HepG2 (cell line): ENCODE data around the gene UPB1. TPM values are rescaled to one million over a fixed set of nuclear protein-coding genes. Genes with fewer than 3 reads are reported as not detected.

ENCODE experiments used
- ATAC-seq: fragments of 200-7000 bp; cut with Tn5 transposase; 3 replicates; pipeline ENCODE4 v1.9.1; 2020; ENCODE audit warnings: mild to moderate bottlenecking, moderate library complexity
- BruUV-seq: library from RNA; stranded (reverse); fragments of 400-500 nt; replicated peaks from 2 replicates; lab custom pipeline; 2021; lab: Mats Ljungman, UMichigan
- CTCF ChIA-PET: fragments of 300-600 bp; formaldehyde crosslinking; extraction: SDS; loops from one replicate; lab custom pipeline; 2021; ENCODE audit warnings: low total read pairs, inconsistent platforms, low intra/inter-chr PET ratio; lab: Yijun Ruan, JAX
- POLR2A ChIA-PET: fragments of 350-600 bp; sonication (Branson Sonifier 250); formaldehyde crosslinking; loops from one replicate; lab custom pipeline; 2020; ENCODE audit warnings: antibody characterized with exemption, inconsistent platforms; lab: Yijun Ruan, JAX
- DNase-seq: peaks from one replicate; pipeline ENCODE4 v3.0.0-alpha.2; 2015; ENCODE audit warnings: low spot score
- FAIRE-seq: peaks from 3 replicates; lab custom pipeline; 2011; peaks lifted over from hg19 to GRCh38; lab: Jason Lieb, UNC
- H2AFZ ChIP-seq: one replicate; pipeline ENCODE4 v1.6.1; 2011; ENCODE audit warnings: low read length, inconsistent platforms
- H3K27ac ChIP-seq: fragments of 300-600 bp; 3 replicates; pipeline ENCODE4 v1.8.0; 2011; ENCODE audit warnings: mixed run types, mild to moderate bottlenecking, mixed read lengths, low read length, inconsistent platforms; ENCODE audit not compliant: insufficient read depth; ENCODE audit errors: extremely low read length
- H3K27me3 ChIP-seq, 2 experiments: fragments of 200-600 bp in 1 of 2; 2 replicates in 1 of 2; 3 replicates in 1 of 2; pipeline versions ENCODE4 v1.6.0 to v1.8.0; 2011; ENCODE audit warnings: low read length in 2 of 2, mild to moderate bottlenecking in 2 of 2, moderate library complexity in 2 of 2, inconsistent platforms in 1 of 2; ENCODE audit not compliant: insufficient read depth in 2 of 2, control insufficient read depth in 1 of 2
- H3K36me3 ChIP-seq, 2 experiments: fragments of 200-600 bp in 1 of 2; replicated peaks in 1 of 2; 2 replicates in 1 of 2; 3 replicates in 1 of 2; pipeline versions ENCODE4 v1.5.1 to v1.8.0; 2011; ENCODE audit warnings: low read length in 2 of 2, inconsistent platforms in 1 of 2; ENCODE audit not compliant: insufficient read depth in 2 of 2, control insufficient read depth in 1 of 2
- H3K4me1 ChIP-seq: 2 replicates; pipeline ENCODE4 v1.5.1; 2012; ENCODE audit warnings: low read length, inconsistent platforms; ENCODE audit not compliant: insufficient read depth
- H3K4me2 ChIP-seq: 2 replicates; pipeline ENCODE4 v1.6.0; 2011; ENCODE audit warnings: low read depth, low read length, inconsistent platforms
- H3K4me3 ChIP-seq, 3 experiments: fragments of 200-600 bp in 1 of 3; sonication (generic), shearing (Covaris generic) in 1 of 3; replicated peaks in 1 of 3; 2 replicates each; pipeline ENCODE4 v1.5.1; 2011 to 2016; ENCODE audit warnings: low read length in 3 of 3, inconsistent platforms in 2 of 3, low read depth in 2 of 3, mild to moderate bottlenecking in 2 of 3, control low read depth in 1 of 3, mixed read lengths in 1 of 3; ENCODE audit not compliant: insufficient read depth in 1 of 3
- H3K79me2 ChIP-seq: one replicate; pipeline ENCODE4 v1.6.1; 2011; ENCODE audit warnings: low read length, inconsistent platforms; ENCODE audit not compliant: insufficient read depth
- H3K9ac ChIP-seq: 2 replicates; pipeline ENCODE4 v1.6.0; 2011; ENCODE audit warnings: mild to moderate bottlenecking, low read depth, low read length, inconsistent platforms; ENCODE audit not compliant: insufficient read depth
- H3K9me3 ChIP-seq: 2 replicates; pipeline ENCODE4 v1.5.1; 2012; ENCODE audit warnings: mild to moderate bottlenecking, low read length
- H4K20me1 ChIP-seq: 2 replicates; pipeline ENCODE4 v1.6.0; 2011; ENCODE audit warnings: inconsistent platforms, mild to moderate bottlenecking, low read length, moderate library complexity; ENCODE audit not compliant: insufficient read depth
- DPF2 ChIP-seq: sonication (generic); formaldehyde crosslinking; IDR thresholded peaks from 2 replicates; pipeline ENCODE4 v1.4.0; 2020; ENCODE audit warnings: mild to moderate bottlenecking, low read depth, missing genetic modification reagents, borderline replicate concordance
- FOXP1 ChIP-seq, 2 experiments: fragments of 450-650 bp in 1 of 2; IDR thresholded peaks; 2 replicates each; pipeline ENCODE4 v1.6.1; 2017 to 2018; ENCODE audit warnings: antibody characterized with exemption in 1 of 2
- MEIS2 ChIP-seq: sonication (generic); formaldehyde crosslinking; IDR thresholded peaks from 2 replicates; pipeline ENCODE4 v1.9.0; 2021; ENCODE audit warnings: mild to moderate bottlenecking, missing genetic modification reagents
- NFE2L1 ChIP-seq: sonication (generic); formaldehyde crosslinking; IDR thresholded peaks from 2 replicates; pipeline ENCODE4 v1.4.0; 2020; ENCODE audit warnings: missing genetic modification reagents, mild to moderate bottlenecking, borderline replicate concordance
- NFRKB ChIP-seq: fragments of 450-650 bp; IDR thresholded peaks from 2 replicates; pipeline ENCODE4 v1.6.1; 2017
- PHB2 ChIP-seq: fragments of 450-650 bp; IDR thresholded peaks from 2 replicates; pipeline ENCODE4 v1.6.1; 2018; ENCODE audit not compliant: partially characterized antibody
- SALL1 ChIP-seq: sonication (generic); formaldehyde crosslinking; IDR thresholded peaks from 2 replicates; pipeline ENCODE4 v1.8.0; 2022; ENCODE audit warnings: mild to moderate bottlenecking, missing genetic modification reagents
- SOX13 ChIP-seq, 3 experiments: fragments of 450-650 bp in 1 of 3; sonication (generic) in 1 of 3; formaldehyde crosslinking in 1 of 3; IDR thresholded peaks in 2 of 3; conservative IDR thresholded peaks in 1 of 3; 2 replicates each; pipeline versions ENCODE4 v1.5.0 to v1.6.1; 2016 to 2020; ENCODE audit warnings: antibody characterized with exemption in 1 of 3, mild to moderate bottlenecking in 1 of 3, missing compliant biosample characterization in 1 of 3, missing genetic modification reagents in 1 of 3, moderate library complexity in 1 of 3
- ZIK1 ChIP-seq: sonication (generic); formaldehyde crosslinking; IDR thresholded peaks from 2 replicates; pipeline ENCODE4 v1.5.0; 2020; ENCODE audit warnings: mild to moderate bottlenecking, low read depth, missing genetic modification reagents, borderline replicate concordance
- WGBS: methylation state at CpG from one replicate; pipeline ENCODE4 v1.1.6; 2017; ENCODE audit warnings: low lambda C conversion rate; 5-methylcytosine and 5-hydroxymethylcytosine counted together
- in situ Hi-C: cut with HindIII; loops from 2 replicates; pipeline ENCODE4 v1.10.0; 2017; ENCODE audit warnings: low pct_unique_long_range_greater_than_20kb; ENCODE audit not compliant: extremely low pct_ligation_motif_present
- intact Hi-C: fragments of 100-400 bp; cut with micrococcal nuclease; formaldehyde crosslinking; loops from one replicate; pipeline ENCODE4 v1.10.0; 2022; ENCODE audit not compliant: unreplicated experiment
- polyA plus RNA-seq, 8 experiments: library from polyadenylated mRNA; depleted of rRNA in 3 of 8; stranded (reverse) in 7 of 8; unstranded in 1 of 8; fragments of >200 nt; fragmentation: Illumina TruSeq in 4 of 8; extraction: Trizol in 4 of 8; gene quantifications; 2 replicates each; pipeline versions ENCODE4 v1.2.1 to v1.2.3, GENCODE V29; 2011 to 2016; ENCODE audit warnings: low read depth in 4 of 8, missing spikeins in 1 of 8, mixed read lengths in 1 of 8; ENCODE audit not compliant: insufficient read depth in 1 of 8
- total RNA-seq, 5 experiments: library from RNA; depleted of rRNA; stranded (reverse); fragments of >200 nt; fragmentation: Illumina TruSeq; extraction: Trizol; gene quantifications; 2 replicates each; pipeline ENCODE4 v1.2.3, GENCODE V29; 2016; ENCODE audit warnings: low read depth in 1 of 5
- TF ChIP-seq, protein P1 (sequence below): sonication (generic); formaldehyde crosslinking; IDR thresholded peaks from 2 replicates; pipeline ENCODE4 v1.4.0; 2020; ENCODE audit warnings: missing genetic modification reagents, borderline replicate concordance
- TF ChIP-seq, protein P2 (sequence below): sonication (generic); formaldehyde crosslinking; IDR thresholded peaks from 2 replicates; pipeline ENCODE4 v1.4.0; 2020; ENCODE audit warnings: missing genetic modification reagents, borderline replicate concordance
- TF ChIP-seq, protein P3 (sequence below): sonication (generic); formaldehyde crosslinking; IDR thresholded peaks from 2 replicates; pipeline ENCODE4 v1.4.0; 2020; ENCODE audit warnings: missing genetic modification reagents

The UPB1 gene
- total and polyA plus RNA-seq, 2 of the 13 experiments (the other 11 are each of a cell fraction or from before 2014, with no cell fraction given) = 0.38 to 1.2 TPM

DNA sequence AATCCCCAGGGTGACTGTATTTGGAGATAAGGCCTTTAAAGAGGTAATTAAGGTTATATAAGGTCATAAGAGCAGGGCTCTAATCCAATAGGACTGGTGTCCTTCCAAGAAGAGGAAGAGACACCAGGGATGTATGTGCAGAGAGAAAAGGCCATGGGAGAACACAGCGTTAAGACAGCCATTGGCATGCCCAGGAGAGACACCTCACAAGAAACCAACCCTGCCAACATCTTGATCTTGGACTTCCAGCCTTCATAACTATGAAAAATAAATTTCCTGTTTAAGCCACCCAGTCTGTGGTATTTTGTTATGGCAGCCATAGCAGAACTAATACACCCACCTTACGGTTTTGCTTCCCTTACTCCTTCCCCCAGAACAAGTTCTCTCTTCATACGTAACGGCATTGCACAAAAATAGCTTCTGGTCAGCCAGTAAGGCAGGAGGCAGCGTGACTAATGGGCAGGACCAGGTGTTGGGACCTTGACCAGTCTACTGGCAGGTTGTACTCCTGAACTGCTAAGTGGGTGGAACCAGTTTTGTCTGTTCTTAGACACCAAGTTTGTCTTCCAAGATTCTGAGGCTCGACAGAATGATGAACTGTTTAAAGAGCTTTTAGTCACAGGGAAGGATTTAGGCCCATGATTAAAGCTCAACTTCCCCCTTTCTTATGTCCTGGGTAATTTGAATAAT is 31.9 kb upstream of the UPB1 start:
- H3K4me2 ChIP-seq = peak overlapping the region; percentile 34
- ATAC-seq (peak; percentile 61), FAIRE-seq (no peak), DNase-seq (peak; percentile 20)
- no peak overlapping the region for H3K9ac ChIP-seq
- BruUV-seq = no TSS peak
- H3K9me3 ChIP-seq = no peaks in the 10 kb centered on the region
- H4K20me1 ChIP-seq = no peaks in the 10 kb centered on the region
- 22% methylated on average over 6 of the region's 6 CpGs for WGBS
- no peaks in the 10 kb centered on the region for H3K27me3 ChIP-seq
- no peaks in the 10 kb centered on the region for H3K36me3 ChIP-seq
- H3K4me3 ChIP-seq = no peak overlapping the region
- no peak overlapping the region for H2AFZ ChIP-seq
- H3K27ac ChIP-seq = no peak overlapping the region
- POLR2A ChIA-PET = interaction anchor here (1.0 kb wide), 1 partner anchor 37 kb away, joined by 6 read pairs; no protein-coding TSS in a partner anchor
- no peaks in the 10 kb centered on the region for H3K79me2 ChIP-seq
- intact Hi-C loops = no loop called here
- CTCF ChIA-PET = no interaction called here
- H3K4me1 ChIP-seq = peaks cover 43% of the 10 kb centered on the region
- in situ Hi-C loops = no loop called here
- no peak for TF ChIP-seq MEIS2 (CRISPR knock-in tag)
- TF ChIP-seq, protein P1, sequence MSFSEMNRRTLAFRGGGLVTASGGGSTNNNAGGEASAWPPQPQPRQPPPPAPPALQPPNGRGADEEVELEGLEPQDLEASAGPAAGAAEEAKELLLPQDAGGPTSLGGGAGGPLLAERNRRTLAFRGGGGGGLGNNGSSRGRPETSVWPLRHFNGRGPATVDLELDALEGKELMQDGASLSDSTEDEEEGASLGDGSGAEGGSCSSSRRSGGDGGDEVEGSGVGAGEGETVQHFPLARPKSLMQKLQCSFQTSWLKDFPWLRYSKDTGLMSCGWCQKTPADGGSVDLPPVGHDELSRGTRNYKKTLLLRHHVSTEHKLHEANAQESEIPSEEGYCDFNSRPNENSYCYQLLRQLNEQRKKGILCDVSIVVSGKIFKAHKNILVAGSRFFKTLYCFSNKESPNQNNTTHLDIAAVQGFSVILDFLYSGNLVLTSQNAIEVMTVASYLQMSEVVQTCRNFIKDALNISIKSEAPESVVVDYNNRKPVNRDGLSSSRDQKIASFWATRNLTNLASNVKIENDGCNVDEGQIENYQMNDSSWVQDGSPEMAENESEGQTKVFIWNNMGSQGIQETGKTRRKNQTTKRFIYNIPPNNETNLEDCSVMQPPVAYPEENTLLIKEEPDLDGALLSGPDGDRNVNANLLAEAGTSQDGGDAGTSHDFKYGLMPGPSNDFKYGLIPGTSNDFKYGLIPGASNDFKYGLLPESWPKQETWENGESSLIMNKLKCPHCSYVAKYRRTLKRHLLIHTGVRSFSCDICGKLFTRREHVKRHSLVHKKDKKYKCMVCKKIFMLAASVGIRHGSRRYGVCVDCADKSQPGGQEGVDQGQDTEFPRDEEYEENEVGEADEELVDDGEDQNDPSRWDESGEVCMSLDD (CRISPR knock-in tag) = no peak
- TF ChIP-seq, protein P2, sequence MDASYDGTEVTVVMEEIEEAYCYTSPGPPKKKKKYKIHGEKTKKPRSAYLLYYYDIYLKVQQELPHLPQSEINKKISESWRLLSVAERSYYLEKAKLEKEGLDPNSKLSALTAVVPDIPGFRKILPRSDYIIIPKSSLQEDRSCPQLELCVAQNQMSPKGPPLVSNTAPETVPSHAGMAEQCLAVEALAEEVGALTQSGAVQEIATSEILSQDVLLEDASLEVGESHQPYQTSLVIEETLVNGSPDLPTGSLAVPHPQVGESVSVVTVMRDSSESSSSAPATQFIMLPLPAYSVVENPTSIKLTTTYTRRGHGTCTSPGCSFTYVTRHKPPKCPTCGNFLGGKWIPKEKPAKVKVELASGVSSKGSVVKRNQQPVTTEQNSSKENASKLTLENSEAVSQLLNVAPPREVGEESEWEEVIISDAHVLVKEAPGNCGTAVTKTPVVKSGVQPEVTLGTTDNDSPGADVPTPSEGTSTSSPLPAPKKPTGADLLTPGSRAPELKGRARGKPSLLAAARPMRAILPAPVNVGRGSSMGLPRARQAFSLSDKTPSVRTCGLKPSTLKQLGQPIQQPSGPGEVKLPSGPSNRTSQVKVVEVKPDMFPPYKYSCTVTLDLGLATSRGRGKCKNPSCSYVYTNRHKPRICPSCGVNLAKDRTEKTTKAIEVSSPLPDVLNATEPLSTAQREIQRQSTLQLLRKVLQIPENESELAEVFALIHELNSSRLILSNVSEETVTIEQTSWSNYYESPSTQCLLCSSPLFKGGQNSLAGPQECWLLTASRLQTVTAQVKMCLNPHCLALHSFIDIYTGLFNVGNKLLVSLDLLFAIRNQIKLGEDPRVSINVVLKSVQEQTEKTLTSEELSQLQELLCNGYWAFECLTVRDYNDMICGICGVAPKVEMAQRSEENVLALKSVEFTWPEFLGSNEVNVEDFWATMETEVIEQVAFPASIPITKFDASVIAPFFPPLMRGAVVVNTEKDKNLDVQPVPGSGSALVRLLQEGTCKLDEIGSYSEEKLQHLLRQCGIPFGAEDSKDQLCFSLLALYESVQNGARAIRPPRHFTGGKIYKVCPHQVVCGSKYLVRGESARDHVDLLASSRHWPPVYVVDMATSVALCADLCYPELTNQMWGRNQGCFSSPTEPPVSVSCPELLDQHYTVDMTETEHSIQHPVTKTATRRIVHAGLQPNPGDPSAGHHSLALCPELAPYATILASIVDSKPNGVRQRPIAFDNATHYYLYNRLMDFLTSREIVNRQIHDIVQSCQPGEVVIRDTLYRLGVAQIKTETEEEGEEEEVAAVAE (CRISPR knock-in tag) = no peak
- TF ChIP-seq ZIK1 (CRISPR knock-in tag) = no peak
- no peak for TF ChIP-seq DPF2 (CRISPR knock-in tag)
- TF ChIP-seq FOXP1 (IDR thresholded peaks at IDR 0.05) = no peak
- no peak for TF ChIP-seq FOXP1 (CRISPR knock-in tag; IDR thresholded peaks at IDR 0.05)
- TF ChIP-seq NFRKB = no peak
- TF ChIP-seq, protein P3, sequence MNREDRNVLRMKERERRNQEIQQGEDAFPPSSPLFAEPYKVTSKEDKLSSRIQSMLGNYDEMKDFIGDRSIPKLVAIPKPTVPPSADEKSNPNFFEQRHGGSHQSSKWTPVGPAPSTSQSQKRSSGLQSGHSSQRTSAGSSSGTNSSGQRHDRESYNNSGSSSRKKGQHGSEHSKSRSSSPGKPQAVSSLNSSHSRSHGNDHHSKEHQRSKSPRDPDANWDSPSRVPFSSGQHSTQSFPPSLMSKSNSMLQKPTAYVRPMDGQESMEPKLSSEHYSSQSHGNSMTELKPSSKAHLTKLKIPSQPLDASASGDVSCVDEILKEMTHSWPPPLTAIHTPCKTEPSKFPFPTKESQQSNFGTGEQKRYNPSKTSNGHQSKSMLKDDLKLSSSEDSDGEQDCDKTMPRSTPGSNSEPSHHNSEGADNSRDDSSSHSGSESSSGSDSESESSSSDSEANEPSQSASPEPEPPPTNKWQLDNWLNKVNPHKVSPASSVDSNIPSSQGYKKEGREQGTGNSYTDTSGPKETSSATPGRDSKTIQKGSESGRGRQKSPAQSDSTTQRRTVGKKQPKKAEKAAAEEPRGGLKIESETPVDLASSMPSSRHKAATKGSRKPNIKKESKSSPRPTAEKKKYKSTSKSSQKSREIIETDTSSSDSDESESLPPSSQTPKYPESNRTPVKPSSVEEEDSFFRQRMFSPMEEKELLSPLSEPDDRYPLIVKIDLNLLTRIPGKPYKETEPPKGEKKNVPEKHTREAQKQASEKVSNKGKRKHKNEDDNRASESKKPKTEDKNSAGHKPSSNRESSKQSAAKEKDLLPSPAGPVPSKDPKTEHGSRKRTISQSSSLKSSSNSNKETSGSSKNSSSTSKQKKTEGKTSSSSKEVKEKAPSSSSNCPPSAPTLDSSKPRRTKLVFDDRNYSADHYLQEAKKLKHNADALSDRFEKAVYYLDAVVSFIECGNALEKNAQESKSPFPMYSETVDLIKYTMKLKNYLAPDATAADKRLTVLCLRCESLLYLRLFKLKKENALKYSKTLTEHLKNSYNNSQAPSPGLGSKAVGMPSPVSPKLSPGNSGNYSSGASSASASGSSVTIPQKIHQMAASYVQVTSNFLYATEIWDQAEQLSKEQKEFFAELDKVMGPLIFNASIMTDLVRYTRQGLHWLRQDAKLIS = no peak
- 0 out of 2 replicates have a peak, but pooled peaks have one; percentile 14 for TF ChIP-seq SALL1 (CRISPR knock-in tag)
- TF ChIP-seq NFE2L1 (CRISPR knock-in tag) = no peak
- no peak for TF ChIP-seq PHB2
- TF ChIP-seq SOX13 (IDR thresholded peaks at IDR 0.05) = no peak
- no peak for TF ChIP-seq SOX13 (CRISPR knock-in tag; conservative IDR thresholded peaks at IDR 0.05 in 1 of 2, IDR thresholded peaks at IDR 0.05 in 1 of 2)
